KMS-11 (cell line): ENCODE data around the gene POLR2J2.
"Not testable (repeated sequence)": the region's sequence is repeated elsewhere in the genome, so short reads cannot be mapped to it uniquely, and the experiment has no call there.

Experiments
- H2AFZ ChIP-seq: fragments of 200-600 bp; sonication (generic); 2 replicates; pipeline ENCODE4 v1.6.1; 2016; ENCODE audit warnings: antibody characterized with exemption, mixed run types, low read depth
- H3K27ac ChIP-seq: fragments of 200-600 bp; sonication (generic); 2 replicates; pipeline ENCODE4 v1.6.1; 2016; ENCODE audit warnings: mild to moderate bottlenecking, mixed run types
- H3K27me3 ChIP-seq: fragments of 200-600 bp; sonication (generic); 2 replicates; pipeline ENCODE4 v1.6.1; 2017; ENCODE audit warnings: mild to moderate bottlenecking, low read depth, mixed run types, moderate library complexity; ENCODE audit not compliant: insufficient read depth
- H3K36me3 ChIP-seq: fragments of 200-600 bp; sonication (generic); 2 replicates; pipeline ENCODE4 v1.6.1; 2017; ENCODE audit warnings: mild to moderate bottlenecking, mixed run types; ENCODE audit not compliant: insufficient read depth
- H3K4me1 ChIP-seq: fragments of 200-600 bp; sonication (generic); 2 replicates; pipeline ENCODE4 v1.6.1; 2016; ENCODE audit warnings: mild to moderate bottlenecking, low read depth, mixed run types; ENCODE audit not compliant: poor library complexity, severe bottlenecking
- H3K4me2 ChIP-seq: fragments of 200-600 bp; sonication (generic); 2 replicates; pipeline ENCODE4 v1.7.0; 2016; ENCODE audit warnings: mild to moderate bottlenecking, mixed run types
- H3K4me3 ChIP-seq: fragments of 200-600 bp; sonication (generic); IDR thresholded peaks from 2 replicates; pipeline ENCODE4 v1.6.1; 2017; ENCODE audit warnings: low read depth, low read length, mixed read lengths; ENCODE audit not compliant: insufficient read depth
- H3K79me2 ChIP-seq: fragments of 200-600 bp; sonication (generic); 2 replicates; pipeline ENCODE4 v1.6.1; 2016; ENCODE audit warnings: low read depth, mixed run types; ENCODE audit not compliant: insufficient read depth
- H3K9ac ChIP-seq: fragments of 200-600 bp; sonication (generic); 2 replicates; pipeline ENCODE4 v1.6.1; 2016; ENCODE audit warnings: mild to moderate bottlenecking, mixed run types
- H4K20me1 ChIP-seq: fragments of 200-600 bp; sonication (generic); 2 replicates; pipeline ENCODE4 v1.6.1; 2016; ENCODE audit warnings: mild to moderate bottlenecking, mixed run types; ENCODE audit not compliant: insufficient read depth

The POLR2J2 gene

GRCh38 chr7:102667523-102667922, 3.9 kb downstream of the POLR2J2 start:
- H3K4me1 ChIP-seq, H3K9ac ChIP-seq, H3K4me3 ChIP-seq, H3K79me2 ChIP-seq, H2AFZ ChIP-seq, H3K4me2 ChIP-seq, H3K36me3 ChIP-seq, H4K20me1 ChIP-seq, H3K27me3 ChIP-seq, H3K27ac ChIP-seq: not testable (repeated sequence)

- H3K27ac ChIP-seq, H3K4me3 ChIP-seq, H2AFZ ChIP-seq, H3K4me2 ChIP-seq, H3K4me1 ChIP-seq, H4K20me1 ChIP-seq, H3K79me2 ChIP-seq, H3K36me3 ChIP-seq, H3K9ac ChIP-seq, H3K27me3 ChIP-seq: not testable (repeated sequence)
Observed at GRCh38 chr7:102666850-102667249, 4.6 kb downstream of the POLR2J2 start.

- H2AFZ ChIP-seq = not testable (repeated sequence)
Observed at GRCh38 chr7:102664765-102665164, 6.7 kb downstream of the POLR2J2 start.

GRCh38 chr7:102649924-102650323, 21.5 kb downstream of the POLR2J2 start, which contains the start of gene SPDYE2B:
Gene SPDYE2B, plus strand, starts transcription at chr7:102650319. Its CDS starts 2,030 bp downstream, at chr7:102652349.
- not testable (repeated sequence) for H3K27ac ChIP-seq, H3K9ac ChIP-seq, H3K27me3 ChIP-seq, H3K4me1 ChIP-seq, H3K79me2 ChIP-seq, H4K20me1 ChIP-seq, H2AFZ ChIP-seq, H3K4me2 ChIP-seq, H3K4me3 ChIP-seq, H3K36me3 ChIP-seq

More at GRCh38 chr7:102664765-102665164, 6.7 kb downstream of the POLR2J2 start:
- not testable (repeated sequence) for H3K36me3 ChIP-seq, H3K27me3 ChIP-seq, H3K79me2 ChIP-seq, H3K4me1 ChIP-seq, H3K27ac ChIP-seq, H3K4me2 ChIP-seq, H3K4me3 ChIP-seq, H3K9ac ChIP-seq, H4K20me1 ChIP-seq

GRCh38 chr7:102647813-102648212, 23.6 kb downstream of the POLR2J2 start:
- not testable (repeated sequence) for H3K79me2 ChIP-seq, H3K36me3 ChIP-seq, H3K27me3 ChIP-seq, H4K20me1 ChIP-seq, H3K27ac ChIP-seq, H3K4me2 ChIP-seq, H3K4me3 ChIP-seq, H3K4me1 ChIP-seq, H3K9ac ChIP-seq, H2AFZ ChIP-seq

GRCh38 chr7:102643404-102643803, 28.1 kb downstream of the POLR2J2 start:
- not testable (repeated sequence) for H3K4me3 ChIP-seq, H3K4me2 ChIP-seq, H3K9ac ChIP-seq, H3K27me3 ChIP-seq, H3K27ac ChIP-seq, H3K79me2 ChIP-seq, H2AFZ ChIP-seq, H3K36me3 ChIP-seq, H4K20me1 ChIP-seq, H3K4me1 ChIP-seq

DNA sequence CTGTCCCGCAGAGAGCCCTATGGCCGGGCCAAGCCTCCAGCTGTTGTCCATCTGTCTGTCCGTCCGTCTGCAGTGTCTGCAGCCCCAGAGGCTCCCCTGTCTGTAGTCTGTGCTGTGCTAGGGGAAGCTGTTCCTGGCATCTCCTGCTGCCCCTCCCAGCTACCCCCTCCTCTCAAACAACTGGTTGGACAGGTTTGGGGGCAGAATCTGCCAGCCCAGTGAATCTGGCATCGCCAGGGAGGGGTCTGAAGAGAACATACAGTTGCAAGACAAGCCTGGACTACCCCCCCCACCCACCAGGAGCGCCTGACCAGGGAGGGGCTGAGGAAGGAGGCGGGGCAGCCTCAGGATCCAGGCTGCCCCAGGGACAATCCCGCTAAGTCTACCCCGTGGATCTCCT, 28.8 kb downstream of the POLR2J2 start, which contains the start of gene UPK3BL1:
Gene UPK3BL1, minus strand, starts transcription at position 101 of the 400 bp plus-strand sequence. Its CDS starts 50 bp downstream, at position 51.
- H3K4me2 ChIP-seq, H4K20me1 ChIP-seq, H3K4me1 ChIP-seq, H3K79me2 ChIP-seq, H3K27me3 ChIP-seq, H3K27ac ChIP-seq, H2AFZ ChIP-seq, H3K4me3 ChIP-seq, H3K9ac ChIP-seq, H3K36me3 ChIP-seq: not testable (repeated sequence)

- not testable (repeated sequence) for H3K36me3 ChIP-seq, H2AFZ ChIP-seq, H3K27ac ChIP-seq, H3K4me1 ChIP-seq, H3K9ac ChIP-seq, H3K79me2 ChIP-seq, H4K20me1 ChIP-seq, H3K4me2 ChIP-seq, H3K4me3 ChIP-seq, H3K27me3 ChIP-seq
Observed at GRCh38 chr7:102638848-102639247, 32.6 kb downstream of the POLR2J2 start.

DNA sequence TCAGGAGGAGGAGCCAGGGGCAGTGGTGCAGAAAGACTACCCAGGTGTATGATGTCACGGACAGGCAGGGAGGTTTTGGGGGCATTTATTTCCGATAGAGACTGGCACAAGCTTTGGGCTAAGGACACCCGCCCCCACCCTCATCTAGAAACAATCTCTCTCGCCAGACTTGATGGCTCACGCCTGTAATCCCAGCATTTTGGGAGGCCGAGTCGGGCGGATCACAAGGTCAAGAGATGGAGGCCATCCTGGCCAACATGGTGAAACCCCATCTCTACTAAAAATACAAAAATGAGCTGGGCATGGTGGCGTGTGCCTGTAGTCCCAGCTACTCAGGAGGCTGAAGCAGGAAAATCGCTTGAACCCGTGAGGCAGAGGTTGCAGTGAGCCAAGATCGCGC, 34.5 kb downstream of the POLR2J2 start:
- not testable (repeated sequence) for H4K20me1 ChIP-seq, H3K36me3 ChIP-seq, H2AFZ ChIP-seq, H3K4me1 ChIP-seq, H3K9ac ChIP-seq, H3K4me2 ChIP-seq, H3K4me3 ChIP-seq, H3K79me2 ChIP-seq, H3K27me3 ChIP-seq, H3K27ac ChIP-seq

DNA sequence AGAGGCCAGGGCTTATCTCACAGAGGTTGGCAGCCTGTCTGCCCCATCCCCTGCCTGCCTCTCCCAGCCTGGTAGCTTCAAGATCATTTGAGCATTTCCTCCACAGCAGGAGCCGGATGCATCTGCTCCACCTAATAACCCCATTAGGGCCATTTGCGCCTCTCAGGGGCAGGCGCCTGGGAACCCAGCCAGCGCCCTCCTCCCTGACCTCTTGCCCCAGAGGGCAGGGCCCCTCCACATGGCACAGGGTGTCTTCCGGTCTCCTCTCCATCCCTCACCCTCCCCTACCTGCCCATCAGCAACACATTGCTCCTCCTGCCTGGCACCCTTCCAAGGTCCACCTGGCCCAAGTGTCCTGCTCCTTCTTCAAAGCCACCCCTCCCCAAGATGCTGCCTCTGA, 36.1 kb downstream of the POLR2J2 start:
- not testable (repeated sequence) for H3K36me3 ChIP-seq, H3K4me2 ChIP-seq, H3K27me3 ChIP-seq, H3K79me2 ChIP-seq, H4K20me1 ChIP-seq, H3K4me1 ChIP-seq, H3K9ac ChIP-seq, H3K27ac ChIP-seq, H3K4me3 ChIP-seq, H2AFZ ChIP-seq

GRCh38 chr7:102634299-102634698, 37.2 kb downstream of the POLR2J2 start:
- H3K27ac ChIP-seq, H4K20me1 ChIP-seq, H3K4me1 ChIP-seq, H3K4me2 ChIP-seq, H3K36me3 ChIP-seq, H3K4me3 ChIP-seq, H3K79me2 ChIP-seq, H3K9ac ChIP-seq, H3K27me3 ChIP-seq, H2AFZ ChIP-seq: not testable (repeated sequence)
